Activated CD4-positive, alpha-beta T cell treated with anti-CD3 and anti-CD28 coated beads for 48 hours (primary cell): ENCODE data around the gene CBFB.
A peak's percentile ranks its signal among the peaks of the same experiment; 100 is the strongest.
"Not testable (repeated sequence)": the region's sequence is repeated elsewhere in the genome, so short reads cannot be mapped to it uniquely, and the experiment has no call there.

Experiments used
- DNase-seq: peaks from one replicate; pipeline ENCODE4 v3.0.0-alpha.2; 2020

The CBFB gene

DNA sequence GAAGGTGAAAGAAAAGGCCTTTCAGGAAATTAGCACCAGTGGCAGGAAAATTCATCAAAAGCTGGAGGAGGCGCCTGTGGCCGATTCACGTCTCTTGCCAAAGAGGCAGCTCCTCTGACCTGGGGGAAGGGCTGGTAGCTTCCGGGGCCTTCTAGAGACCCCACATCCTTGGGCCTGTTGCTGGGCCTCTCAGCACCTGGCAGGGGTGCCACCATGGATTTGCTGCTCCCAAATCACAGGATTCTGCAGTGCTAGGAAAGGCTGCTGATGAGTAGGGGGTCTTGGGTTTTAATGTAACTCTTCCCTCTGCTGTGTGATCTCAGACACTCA is 11.6 kb upstream of the CBFB start:
- no peak for DNase-seq

GRCh38 chr16:67017810-67018488 is 11.0 kb upstream of the CBFB start:
- DNase-seq, result peak; percentile 94

- no peak for DNase-seq
These were observed 9.8 kb upstream of the CBFB start for GRCh38 chr16:67019171-67019570.

DNA sequence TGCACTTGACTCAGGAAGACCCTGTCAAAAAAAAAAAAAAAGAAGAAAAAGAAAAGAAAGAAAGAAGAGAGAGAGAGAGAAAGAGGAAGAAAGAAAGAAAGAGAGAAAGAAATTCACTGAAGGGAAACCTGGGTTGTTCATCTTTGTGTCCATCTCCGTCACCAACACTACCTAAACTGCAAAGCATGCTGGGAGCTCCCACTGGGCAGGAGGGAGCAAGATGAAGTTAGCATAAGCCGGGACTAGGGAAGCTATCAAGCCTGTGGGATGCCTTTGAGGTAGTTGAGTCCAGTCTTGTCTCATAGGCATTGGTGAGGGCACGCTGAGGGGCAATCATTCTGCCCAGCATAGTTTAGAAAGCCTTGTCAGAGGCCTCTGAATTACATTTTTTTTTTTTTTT is 7.6 kb upstream of the CBFB start:
- DNase-seq, result no peak

- DNase-seq, result no peak
These were observed 6.3 kb upstream of the CBFB start for GRCh38 chr16:67022531-67023214.

- DNase-seq, result no peak
These were observed 5.3 kb upstream of the CBFB start for GRCh38 chr16:67023689-67024088.

DNA sequence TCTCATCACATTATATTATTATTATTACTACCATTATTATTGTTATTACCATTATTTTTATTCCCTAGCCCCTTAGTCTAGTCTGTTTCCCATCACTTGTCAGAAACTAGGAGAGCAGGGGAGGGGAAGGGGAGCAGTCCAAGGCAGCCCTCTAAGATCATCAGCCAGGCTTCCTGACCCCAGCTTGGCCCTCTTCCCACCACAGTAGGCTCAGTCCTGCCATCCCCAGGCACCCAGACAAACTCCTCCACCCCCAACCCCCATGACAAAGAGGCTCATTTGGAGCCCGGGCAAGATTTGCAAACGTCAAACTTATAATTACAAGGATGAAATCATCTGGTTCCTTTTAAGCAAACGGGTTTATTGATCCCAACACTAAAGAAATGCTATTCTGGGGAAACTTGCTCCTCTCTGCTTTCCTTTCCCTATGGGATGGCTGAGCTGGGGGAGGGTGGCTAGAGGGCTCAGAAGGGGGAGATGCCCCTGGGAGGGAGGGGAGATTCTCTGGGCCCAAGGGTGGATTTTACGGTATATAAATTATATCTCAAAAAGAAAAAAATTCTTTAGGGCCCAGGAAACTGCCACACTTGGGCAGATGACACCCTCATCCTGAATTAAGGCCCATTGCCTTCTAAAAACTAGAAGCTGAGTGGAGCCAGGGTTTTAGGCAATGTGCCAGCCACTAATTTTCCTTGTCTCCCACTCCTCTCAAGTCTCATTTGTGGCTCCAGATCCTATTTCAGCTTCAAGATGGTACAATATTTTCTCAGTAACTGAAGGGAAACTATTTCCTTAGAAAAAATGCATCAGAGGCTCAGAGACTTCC is 4.4 kb upstream of the CBFB start:
- no peak for DNase-seq

DNA sequence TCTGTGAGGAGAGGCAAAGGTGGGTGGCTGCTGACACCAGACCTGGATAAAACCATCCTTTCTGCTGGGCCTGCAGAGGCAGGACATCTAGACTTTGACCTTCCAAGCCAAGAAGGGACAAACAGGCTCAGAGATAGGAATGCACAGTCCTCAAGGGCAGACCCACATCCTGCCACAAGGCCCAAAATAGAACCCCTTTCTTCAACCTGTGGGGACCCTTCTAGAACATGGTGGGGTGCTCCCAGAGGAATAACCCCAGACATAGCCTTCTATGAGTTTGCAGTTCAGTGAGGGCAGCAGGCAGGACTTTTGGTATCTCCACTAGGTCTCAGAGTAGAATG is 3.8 kb upstream of the CBFB start:
- no peak for DNase-seq

GRCh38 chr16:67026570-67026969 is 2.4 kb upstream of the CBFB start:
- no peak for DNase-seq

DNA sequence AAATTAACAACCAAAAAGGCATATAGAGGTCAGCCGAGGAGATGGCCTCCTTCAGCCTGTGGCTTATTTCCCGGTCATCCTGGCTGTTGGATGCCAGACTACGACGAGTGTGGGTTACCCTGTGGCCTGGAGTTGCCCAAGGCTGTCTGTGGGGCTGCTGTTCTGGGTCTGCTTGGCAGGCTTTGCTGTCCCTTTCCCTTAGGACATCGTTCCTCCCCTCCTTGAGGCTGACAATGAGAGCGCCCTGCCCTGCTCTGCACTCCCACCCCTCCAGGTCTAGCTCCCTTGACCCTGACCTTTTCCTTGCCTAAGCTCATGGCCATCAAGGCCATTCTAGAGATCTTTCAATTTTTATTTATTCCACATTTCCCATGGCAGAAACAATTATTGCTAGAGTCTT is 1.9 kb upstream of the CBFB start:
- no peak for DNase-seq

- DNase-seq, result no peak
These were observed 718 bp upstream of the CBFB start for GRCh38 chr16:67028167-67028695.

GRCh38 chr16:67029254-67030096 is 526 bp downstream of the CBFB start:
- peak; percentile 71 for DNase-seq

GRCh38 chr16:67030221-67030962 is 1.4 kb downstream of the CBFB start:
- DNase-seq, result no peak

DNA sequence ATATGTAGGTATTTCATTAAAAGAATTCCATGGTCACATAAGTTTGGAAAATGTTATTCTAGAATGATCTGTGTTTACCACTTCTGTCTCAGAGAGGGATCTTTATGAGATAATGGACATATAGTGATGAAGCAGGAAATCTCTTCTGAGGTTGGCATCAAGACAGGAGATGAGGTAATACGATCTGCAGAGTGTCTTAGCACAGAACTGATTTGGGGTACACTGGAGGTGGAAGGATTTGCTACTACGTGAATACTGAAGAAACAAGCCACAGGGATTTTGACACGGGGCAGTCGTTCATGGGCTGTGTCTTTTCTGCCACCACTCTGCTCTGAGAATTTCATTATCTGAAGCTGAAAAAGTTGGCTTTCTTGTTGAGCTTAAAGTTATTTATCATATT is 5.5 kb downstream of the CBFB start:
- no peak for DNase-seq

DNA sequence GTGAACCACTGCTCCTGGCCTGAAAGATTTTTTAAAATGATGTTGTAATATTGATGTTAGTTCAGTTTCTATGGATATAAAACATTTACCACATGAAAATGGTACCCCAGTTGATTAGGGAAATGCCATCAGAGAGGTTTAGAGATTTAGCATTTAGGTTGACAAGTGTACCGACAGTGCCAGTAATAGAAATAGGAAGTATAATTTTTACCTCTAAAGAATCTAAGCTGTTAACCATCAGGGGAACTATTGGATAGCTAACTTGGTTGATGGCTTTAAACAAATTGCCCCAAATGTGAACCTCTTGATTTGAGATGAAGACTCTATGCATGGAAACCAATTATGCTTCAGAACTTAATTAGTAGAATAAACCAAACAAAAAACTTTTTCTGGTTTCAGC is 6.4 kb downstream of the CBFB start:
- DNase-seq, result no peak

- DNase-seq, result no peak
These were observed 7.4 kb downstream of the CBFB start for GRCh38 chr16:67036323-67036741.

GRCh38 chr16:67039260-67040020 is 10.5 kb downstream of the CBFB start:
- no peak for DNase-seq

DNA sequence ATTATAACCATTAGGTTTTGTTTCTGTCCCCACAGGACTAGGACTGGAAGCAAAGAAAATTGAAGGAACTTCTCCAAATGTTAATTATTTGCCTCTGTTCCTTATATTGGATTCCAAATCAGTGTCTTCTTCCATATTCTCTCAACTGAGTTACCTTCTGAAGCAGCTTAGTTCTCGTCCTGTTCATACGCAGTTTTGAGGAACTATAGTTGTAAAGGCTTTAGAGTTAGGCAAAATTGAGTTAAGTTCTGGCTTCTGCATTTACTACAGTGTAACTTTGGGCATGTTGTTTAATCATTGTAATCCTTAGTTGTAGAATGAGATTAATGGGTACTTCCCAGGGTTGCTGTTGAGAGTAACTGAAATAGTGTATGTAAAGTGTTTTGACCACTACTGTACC is 11.2 kb downstream of the CBFB start:
- DNase-seq, result no peak

DNA sequence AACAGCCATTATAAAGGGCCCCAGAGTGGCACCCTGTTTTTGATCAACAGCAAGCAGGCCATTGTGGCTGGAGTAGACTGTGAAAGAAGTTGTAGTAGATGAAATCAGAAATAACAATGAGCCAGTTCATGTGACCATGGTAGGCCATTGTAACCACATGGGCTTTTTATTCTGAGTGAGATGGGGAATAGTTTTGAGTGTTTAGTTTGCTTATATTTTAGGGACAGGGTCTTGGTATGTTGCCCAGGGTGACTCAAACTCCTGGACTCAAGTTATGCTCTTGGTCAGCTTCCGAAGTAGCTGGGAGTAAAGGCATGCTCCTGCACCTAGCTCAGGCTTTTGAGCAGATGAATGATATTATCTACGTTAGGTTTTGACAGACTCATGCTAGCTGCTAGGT is 12.0 kb downstream of the CBFB start:
- no peak for DNase-seq

DNA sequence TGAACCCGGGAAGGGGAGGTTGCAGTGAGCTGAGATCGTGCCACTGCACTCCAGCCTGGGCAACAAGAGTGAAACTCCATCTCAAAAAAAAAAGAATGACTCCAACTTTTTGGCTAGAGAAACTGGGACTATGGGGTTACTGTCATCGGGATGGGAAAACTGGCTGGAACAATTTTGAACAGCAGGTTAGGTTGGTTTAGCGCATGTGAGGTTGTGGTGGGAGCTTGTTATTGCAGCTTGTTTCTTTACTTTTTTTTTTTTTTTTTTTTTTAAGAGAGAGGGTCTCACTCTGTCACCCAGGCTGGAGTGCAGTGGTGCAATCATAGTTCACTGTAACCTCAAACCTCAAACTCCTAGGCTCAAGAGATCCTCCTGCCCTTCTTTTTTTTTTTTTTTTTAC is 12.6 kb downstream of the CBFB start:
- DNase-seq, result not testable (repeated sequence)

DNA sequence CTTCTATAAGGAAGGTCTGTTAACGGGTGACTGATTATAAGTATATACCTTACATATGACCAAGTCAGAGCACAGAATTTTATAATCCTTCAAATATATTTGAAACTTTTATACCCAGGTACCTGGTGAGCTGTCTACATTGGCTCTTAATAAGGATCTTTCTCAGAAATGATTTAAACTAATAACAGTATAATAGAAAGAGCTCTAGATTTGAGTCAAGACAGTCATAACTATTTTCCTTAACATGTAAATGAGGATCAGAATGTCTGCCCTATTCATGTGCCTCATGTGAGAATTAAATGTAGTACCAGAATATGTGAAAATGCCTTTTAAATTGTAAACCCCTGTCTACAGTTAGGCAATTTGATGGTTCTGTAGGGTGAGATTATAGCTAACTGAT is 14.5 kb downstream of the CBFB start:
- no peak for DNase-seq

DNA sequence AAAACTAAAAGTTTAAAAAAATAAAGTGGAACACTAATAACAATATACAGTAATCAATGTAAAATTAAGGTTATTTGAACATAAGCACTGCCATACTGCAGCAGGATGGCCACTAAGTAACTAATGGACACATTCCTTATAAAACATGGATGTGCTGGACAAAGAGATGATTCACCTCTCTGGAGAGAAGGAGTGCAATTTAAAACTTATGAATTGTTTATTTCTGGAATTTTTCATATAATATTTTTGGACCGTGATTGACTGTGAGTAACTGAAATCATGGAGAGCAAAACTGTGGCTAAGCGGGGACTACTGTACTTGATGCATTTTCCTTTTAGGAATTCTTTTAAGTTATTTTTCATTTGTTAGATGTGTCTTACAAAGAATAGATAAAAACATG is 21.8 kb downstream of the CBFB start:
- no peak for DNase-seq
